Measurements from ENCODE around the gene NSD1.
"Not testable (repeated sequence)": the region's sequence is repeated elsewhere in the genome, so short reads cannot be mapped to it uniquely, and the experiment has no call there.

NSD1 gene

GRCh38 chr5:177332031-177332895 lies 198.7 kb downstream of the NSD1 start:
- DNase-seq = no peak

GRCh38 chr5:177332896-177333260 lies 199.3 kb downstream of the NSD1 start:
- no peak for DNase-seq

- no peak for DNase-seq
Measured at GRCh38 chr5:177333420-177334154, 200.0 kb downstream of the NSD1 start.

- no peak for DNase-seq
Measured at GRCh38 chr5:177334155-177334551, 200.6 kb downstream of the NSD1 start.

- DNase-seq = no peak
Measured at GRCh38 chr5:177334781-177335700, 201.5 kb downstream of the NSD1 start.

GRCh38 chr5:177335701-177336065 lies 202.1 kb downstream of the NSD1 start:
- DNase-seq = no peak

GRCh38 chr5:177336112-177336511 lies 202.5 kb downstream of the NSD1 start:
- peak in 1 of 2 experiments; percentile 56 for DNase-seq

- DNase-seq = no peak
Measured at GRCh38 chr5:177336603-177337494, 203.3 kb downstream of the NSD1 start.

GRCh38 chr5:177338251-177339106 lies 204.9 kb downstream of the NSD1 start:
- DNase-seq = no peak

- peak; percentile 28 to 55 for DNase-seq
Measured at GRCh38 chr5:177339107-177339638, 205.6 kb downstream of the NSD1 start.

GRCh38 chr5:177343000-177343399 lies 209.4 kb downstream of the NSD1 start:
- not testable (repeated sequence) for DNase-seq

- no peak for DNase-seq
Measured at GRCh38 chr5:177343777-177344176, 210.2 kb downstream of the NSD1 start.

GRCh38 chr5:177344891-177345290 lies 211.3 kb downstream of the NSD1 start:
- DNase-seq = no peak

GRCh38 chr5:177346820-177347219 lies 213.2 kb downstream of the NSD1 start:
- DNase-seq = no peak

- no peak for DNase-seq
Measured at GRCh38 chr5:177347699-177348098, 214.1 kb downstream of the NSD1 start.

GRCh38 chr5:177349362-177349647 lies 215.7 kb downstream of the NSD1 start:
- DNase-seq = no peak

GRCh38 chr5:177349762-177350161 lies 216.2 kb downstream of the NSD1 start:
- no peak for DNase-seq
